Upper lobe of right lung (tissue), 1 donor: ENCODE data around the gene NUCB1. TPM values are rescaled to one million over a fixed set of nuclear protein-coding genes. Genes with fewer than 3 reads are reported as not detected.

ENCODE experiments used
- ATAC-seq: fragments of 200-7000 bp; cut with Tn5 transposase; one replicate; pipeline ENCODE4 v1.9.1; 2020; ENCODE audit warnings: mild to moderate bottlenecking, moderate library complexity
- DNase-seq: peaks from one replicate; pipeline ENCODE4 v3.0.0-alpha.2; 2020
- H3K27ac ChIP-seq: fragments of 200-600 bp; one replicate; pipeline ENCODE4 v1.8.0; 2022
- H3K27me3 ChIP-seq: fragments of 200-600 bp; one replicate; pipeline ENCODE4 v1.8.0; 2022; ENCODE audit warnings: mild to moderate bottlenecking
- H3K36me3 ChIP-seq: fragments of 200-600 bp; one replicate; pipeline ENCODE4 v1.8.0; 2022
- H3K4me1 ChIP-seq: fragments of 200-600 bp; one replicate; pipeline ENCODE4 v1.8.0; 2022
- H3K4me3 ChIP-seq: fragments of 200-600 bp; one replicate; pipeline ENCODE4 v1.8.0; 2022; ENCODE audit warnings: mild to moderate bottlenecking
- H3K9me3 ChIP-seq: fragments of 200-600 bp; one replicate; pipeline ENCODE4 v1.8.0; 2022
- CTCF ChIP-seq: fragments of 200-600 bp; IDR thresholded peaks from one replicate; pipeline ENCODE4 v1.8.0; 2022; ENCODE audit warnings: antibody characterized with exemption
- intact Hi-C: fragments of 100-400 bp; cut with DNase I; formaldehyde crosslinking; loops from one replicate; pipeline ENCODE4 v1.11.0; 2022
- total RNA-seq: library from RNA; stranded (reverse); fragmentation: NEBNext Ultra II Directional; extraction: Animal tissue kit (Norgen Biotek cat#: 25700); gene quantifications from one replicate; pipeline ENCODE4 v1.2.1, GENCODE V29; 2021
- donor health status: DM: no; HTN: yes; CAD: no; lungs with severe emphysema.

Gene NUCB1
- total RNA-seq, 1 donor from 2014 or later: 287 TPM

- H3K36me3 ChIP-seq: no peaks in the 10 kb centered on the region
- H3K27me3 ChIP-seq: no peaks in the 10 kb centered on the region
- ATAC-seq: no peak
- H3K4me3 ChIP-seq: no peak overlapping the region
- TF ChIP-seq CTCF: no peak
- intact Hi-C loops: no loop called here
- H3K4me1 ChIP-seq: peaks cover 10% of the 10 kb centered on the region
- no peaks in the 10 kb centered on the region for H3K9me3 ChIP-seq
- H3K27ac ChIP-seq: no peak overlapping the region
- no peak for DNase-seq
Measured at GRCh38 chr19:48934837-48935236, 34.7 kb downstream of the NUCB1 start.

GRCh38 chr19:48935864-48936263 lies 35.8 kb downstream of the NUCB1 start:
- intact Hi-C loops: no loop called here
- ATAC-seq (no peak), DNase-seq (no peak)
- H3K36me3 ChIP-seq: no peaks in the 10 kb centered on the region
- no peaks in the 10 kb centered on the region for H3K9me3 ChIP-seq
- H3K27ac ChIP-seq: no peak overlapping the region
- peaks cover 10% of the 10 kb centered on the region for H3K4me1 ChIP-seq
- no peak for TF ChIP-seq CTCF
- no peak overlapping the region for H3K4me3 ChIP-seq
- no peaks in the 10 kb centered on the region for H3K27me3 ChIP-seq

DNA sequence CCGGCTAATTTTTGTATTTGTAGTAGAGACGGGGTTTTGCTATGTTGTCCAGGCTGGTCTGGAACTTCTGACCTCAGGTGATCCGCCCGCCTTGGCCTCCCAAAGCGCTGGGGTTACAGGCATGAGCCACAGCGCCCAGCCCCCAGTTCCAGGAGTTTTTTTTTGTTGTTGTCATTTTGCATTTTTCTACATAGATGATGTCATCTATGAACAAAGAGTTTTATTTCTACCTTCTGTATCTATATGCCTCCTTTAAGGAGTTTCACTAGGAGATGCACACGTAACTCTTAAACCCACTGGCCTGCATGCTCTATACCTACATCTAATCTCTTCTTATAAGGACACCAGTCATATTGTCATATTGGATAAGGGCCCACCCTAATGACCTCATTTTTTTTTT lies 38.1 kb downstream of the NUCB1 start:
- no peak for ATAC-seq
- Histone ChIP-seq H3K27me3 (no peaks in the 10 kb centered on the region), H3K27ac (no peak overlapping the region), H3K9me3 (no peaks in the 10 kb centered on the region), H3K4me1 (peaks cover 7% of the 10 kb centered on the region), H3K36me3 (no peaks in the 10 kb centered on the region), H3K4me3 (no peak overlapping the region)
- intact Hi-C loops: no loop called here
- DNase-seq: no peak
- TF ChIP-seq CTCF: no peak

GRCh38 chr19:48940902-48941301 lies 40.8 kb downstream of the NUCB1 start:
- Histone ChIP-seq H3K36me3 (no peaks in the 10 kb centered on the region), H3K27me3 (no peaks in the 10 kb centered on the region), H3K4me3 (no peak overlapping the region), H3K4me1 (no peaks in the 10 kb centered on the region), H3K27ac (no peak overlapping the region), H3K9me3 (no peaks in the 10 kb centered on the region)
- ATAC-seq (no peak), DNase-seq (no peak)
- intact Hi-C loops: no loop called here
- no peak for TF ChIP-seq CTCF

DNA sequence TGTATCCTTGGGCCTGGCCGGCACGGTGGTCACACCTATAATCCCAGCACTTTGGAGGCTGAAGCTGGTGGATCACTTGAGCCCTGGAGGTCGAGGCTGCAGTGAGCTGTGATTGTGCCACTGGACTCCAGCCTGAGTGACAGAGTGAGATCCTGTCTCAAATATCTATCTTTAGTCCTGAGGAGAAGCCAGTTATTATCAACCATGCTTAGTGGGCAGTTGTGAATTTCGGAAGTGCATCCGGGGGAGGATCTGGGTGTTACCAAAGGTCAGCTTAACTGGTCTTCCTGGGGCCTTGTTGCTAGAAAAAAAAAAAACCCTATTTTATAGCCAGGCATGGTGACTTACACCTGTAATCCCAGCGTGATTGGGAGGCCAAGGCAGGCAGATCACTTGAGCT lies 43.0 kb downstream of the NUCB1 start:
- no peak for ATAC-seq
- Histone ChIP-seq H3K4me1 (no peaks in the 10 kb centered on the region), H3K36me3 (no peaks in the 10 kb centered on the region), H3K9me3 (no peaks in the 10 kb centered on the region), H3K27me3 (no peaks in the 10 kb centered on the region), H3K4me3 (no peak overlapping the region), H3K27ac (no peak overlapping the region)
- intact Hi-C loops: no loop called here
- TF ChIP-seq CTCF: no peak
- DNase-seq: no peak

DNA sequence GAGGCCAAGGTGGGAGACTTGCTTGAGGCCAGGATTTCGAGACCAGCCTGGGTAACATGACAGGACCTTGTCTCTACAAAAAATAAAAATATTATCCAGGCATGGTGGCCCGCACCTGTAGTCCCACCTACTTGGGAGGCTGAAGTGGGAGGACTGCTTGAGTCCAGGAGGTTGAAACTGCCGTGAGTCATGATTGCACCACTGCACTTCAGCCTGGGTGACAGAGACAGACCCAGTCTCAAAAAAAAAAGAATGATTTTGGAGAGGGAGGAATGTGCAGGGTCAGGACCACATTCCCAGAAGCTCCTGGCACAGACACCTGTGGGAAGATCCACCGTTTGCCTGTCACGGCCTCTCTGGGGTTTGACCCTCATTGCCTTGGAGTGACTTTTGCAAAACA lies 45.3 kb downstream of the NUCB1 start:
- Histone ChIP-seq H3K27ac (no peak overlapping the region), H3K9me3 (no peaks in the 10 kb centered on the region), H3K27me3 (no peaks in the 10 kb centered on the region), H3K36me3 (no peaks in the 10 kb centered on the region), H3K4me3 (no peak overlapping the region), H3K4me1 (no peaks in the 10 kb centered on the region)
- no peak for DNase-seq
- no peak for ATAC-seq
- TF ChIP-seq CTCF: no peak
- intact Hi-C loops: no loop called here
